OCI-M1 (cell line): ENCODE results near the gene DPEP2NB.
"Not testable (repeated sequence)": the region's sequence is repeated elsewhere in the genome, so short reads cannot be mapped to it uniquely, and the experiment has no call there.

Source experiments
- DNase-seq: peaks from one replicate; lab custom pipeline; 2025; lab: John Stamatoyannopoulos, UW

The DPEP2NB gene, protein sequence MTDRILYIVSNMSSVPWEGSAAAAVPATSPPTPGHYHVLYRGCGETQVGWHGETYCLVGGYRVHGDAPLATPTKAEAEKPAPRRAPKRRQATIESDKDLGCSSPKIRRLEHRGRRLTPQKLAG

GRCh38 chr16:68015681-68016080, at the start of gene DPEP2NB:
Gene DPEP2NB (minus strand): TSS chr16:68015911. CDS start chr16:68015770, 141 bp downstream.
- no peak for DNase-seq

GRCh38 chr16:68064791-68065365, 49.2 kb upstream of the DPEP2NB start:
- DNase-seq = peak; percentile 92

- no peak for DNase-seq
These were observed 47.2 kb upstream of the DPEP2NB start for GRCh38 chr16:68062910-68063393.

- DNase-seq = no peak
These were observed 45.7 kb upstream of the DPEP2NB start for GRCh38 chr16:68061396-68061795.

GRCh38 chr16:68059804-68060203, 44.1 kb upstream of the DPEP2NB start:
- no peak for DNase-seq

- DNase-seq = no peak
These were observed 39.7 kb upstream of the DPEP2NB start for GRCh38 chr16:68055395-68055794.

DNA sequence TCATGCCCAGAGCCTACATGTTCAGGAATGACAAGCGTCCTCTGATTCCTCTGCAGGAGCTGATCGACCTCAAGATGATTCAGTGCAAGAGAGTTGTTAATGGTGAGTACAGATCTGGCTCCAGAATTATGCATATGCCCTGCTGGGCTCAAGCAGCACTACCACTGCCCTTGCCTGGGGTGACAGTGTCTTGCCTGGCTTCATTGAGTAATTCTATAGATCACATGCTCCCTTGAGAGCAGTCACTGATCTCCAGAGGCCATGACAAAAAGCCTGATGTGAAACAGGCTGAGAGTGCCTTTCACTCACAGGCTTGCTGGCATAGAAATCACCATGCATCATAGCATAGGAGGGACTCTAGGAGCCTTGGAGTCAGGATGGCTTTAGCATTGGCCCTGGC, 33.7 kb upstream of the DPEP2NB start:
- DNase-seq = no peak

- DNase-seq = no peak
These were observed 32.3 kb upstream of the DPEP2NB start for GRCh38 chr16:68047987-68048386.

- no peak for DNase-seq
These were observed 30.4 kb upstream of the DPEP2NB start for GRCh38 chr16:68046106-68046505.

DNA sequence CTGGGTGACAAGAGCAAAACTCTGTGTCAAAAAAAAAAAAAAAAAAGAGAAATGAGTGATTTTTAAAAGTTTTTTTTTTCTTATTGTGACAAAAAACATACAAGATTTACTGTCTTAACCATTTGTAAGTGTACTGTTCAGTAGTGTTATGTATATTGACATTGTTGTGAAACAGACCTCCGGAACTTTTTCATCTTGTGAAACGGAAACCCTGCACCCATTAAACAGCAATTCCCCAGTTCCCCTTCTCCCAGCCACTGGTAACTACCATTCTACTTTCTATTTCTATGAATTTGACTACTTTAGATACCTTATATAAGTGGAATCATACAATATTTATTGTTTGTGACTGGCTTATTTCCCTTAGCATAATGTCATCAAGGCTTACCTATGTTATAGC, 26.1 kb upstream of the DPEP2NB start:
- DNase-seq = no peak

DNA sequence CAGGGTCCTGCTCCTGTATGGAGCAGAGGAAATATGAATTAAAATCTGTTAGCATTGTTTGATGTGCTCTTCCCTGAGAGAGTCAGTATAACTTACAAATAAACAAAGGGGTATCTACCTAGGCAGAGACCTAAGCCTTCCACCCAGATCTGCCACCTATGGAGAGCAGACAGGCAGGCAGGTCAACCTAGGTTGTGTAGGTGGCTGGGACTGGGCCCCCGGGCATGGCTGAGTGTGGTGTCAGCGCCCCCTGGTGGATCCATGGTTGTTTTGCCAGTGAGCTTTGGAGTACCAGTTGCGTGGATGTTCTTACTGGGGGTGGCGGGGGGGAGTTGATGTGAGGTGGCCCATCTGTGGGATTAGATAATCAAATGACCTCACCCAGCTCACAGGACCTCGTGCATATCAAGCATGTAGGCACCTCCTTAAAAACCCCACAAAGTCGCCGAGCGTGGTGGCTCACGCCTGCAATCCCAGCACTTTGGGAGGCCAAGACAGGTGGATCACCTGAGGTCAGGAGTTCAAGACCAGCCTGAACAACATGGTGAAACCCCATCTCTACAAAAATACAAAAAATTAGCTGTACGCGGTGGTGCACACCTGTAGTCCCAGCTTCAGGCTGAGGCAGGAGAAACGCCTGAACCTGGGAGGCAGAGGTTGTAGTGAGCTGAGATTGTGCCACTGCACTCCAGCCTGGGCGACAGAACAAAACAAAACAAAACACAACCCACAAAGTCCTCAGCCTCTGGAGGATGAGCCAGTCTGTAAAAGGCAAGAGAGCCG, 25.0 kb upstream of the DPEP2NB start:
- peak; percentile 84 for DNase-seq

DNA sequence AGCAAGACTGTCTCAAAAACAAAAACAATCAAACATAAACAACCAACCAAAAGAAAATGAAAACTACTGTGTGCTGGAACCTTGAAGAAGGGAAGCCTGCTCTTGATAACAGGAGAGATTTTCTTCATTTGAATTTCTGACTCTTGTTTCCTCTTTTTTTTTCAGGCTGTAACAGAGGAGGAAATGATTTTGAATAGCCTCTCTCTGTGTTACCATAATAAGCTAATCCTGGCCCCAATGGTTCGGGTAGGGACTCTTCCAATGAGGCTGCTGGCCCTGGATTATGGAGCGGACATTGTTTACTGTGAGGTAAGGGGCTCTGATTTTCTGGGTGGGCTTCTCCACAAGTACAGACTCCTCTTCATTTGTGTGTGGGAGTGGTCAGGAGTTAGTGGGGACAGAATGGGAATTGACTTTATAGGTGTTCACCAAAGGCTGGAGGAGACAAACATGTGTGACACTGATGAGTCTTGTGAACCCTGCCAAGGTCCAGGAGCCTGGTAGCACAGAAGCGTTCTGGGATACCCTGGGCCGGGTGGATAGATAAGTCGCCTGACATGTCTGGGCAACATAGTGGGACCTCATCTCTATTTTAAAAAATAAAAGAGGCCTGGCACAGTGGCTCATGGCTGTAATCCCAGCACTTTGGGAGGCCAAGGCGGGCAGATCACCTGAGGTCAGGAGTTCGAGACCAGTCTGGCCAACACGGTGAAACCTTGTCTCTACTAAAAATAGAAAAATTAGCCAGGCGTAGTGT, 22.3 kb upstream of the DPEP2NB start:
- DNase-seq = peak; percentile 23

GRCh38 chr16:68035227-68035626, 19.5 kb upstream of the DPEP2NB start:
- DNase-seq = peak; percentile 13

DNA sequence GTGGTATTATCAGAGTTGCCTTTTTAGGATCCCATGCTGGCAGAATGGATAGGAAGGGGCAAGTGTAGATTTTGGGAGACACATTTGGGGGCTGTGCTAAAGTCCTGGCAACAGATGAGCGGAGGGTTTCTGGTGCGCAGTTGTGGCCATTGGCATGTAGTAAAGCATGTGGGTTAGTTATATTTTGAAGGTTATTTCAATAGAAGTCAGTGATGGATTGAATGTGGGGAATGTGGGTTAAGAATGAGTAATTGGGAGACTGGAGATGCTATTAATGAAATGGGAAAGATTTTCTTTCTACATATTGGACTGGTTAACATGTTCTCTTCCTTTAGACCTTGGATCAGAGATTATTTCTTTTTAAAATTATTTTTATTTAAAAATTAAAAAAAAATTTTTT, 17.4 kb upstream of the DPEP2NB start:
- DNase-seq = no peak

GRCh38 chr16:68031951-68032350, 16.2 kb upstream of the DPEP2NB start:
- DNase-seq = no peak

DNA sequence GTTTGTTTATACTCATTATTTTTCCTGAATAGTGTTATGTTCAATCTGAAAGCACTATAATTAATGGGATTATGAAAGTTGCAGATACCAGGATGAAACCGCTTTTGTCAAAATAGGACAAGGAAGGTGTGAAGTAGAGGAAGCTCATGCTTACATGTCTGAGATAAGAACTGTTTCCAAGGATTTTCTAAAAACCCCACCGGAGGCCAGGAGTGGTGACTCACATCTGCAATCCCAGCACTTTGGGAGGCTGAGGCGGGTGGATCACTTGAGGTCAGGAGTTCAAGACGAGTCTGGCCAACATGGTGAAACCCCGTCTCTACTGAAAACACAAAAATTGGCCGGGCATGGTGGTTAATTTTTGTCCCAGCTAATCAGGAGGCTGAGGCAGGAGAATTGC, 14.4 kb upstream of the DPEP2NB start:
- not testable (repeated sequence) for DNase-seq

DNA sequence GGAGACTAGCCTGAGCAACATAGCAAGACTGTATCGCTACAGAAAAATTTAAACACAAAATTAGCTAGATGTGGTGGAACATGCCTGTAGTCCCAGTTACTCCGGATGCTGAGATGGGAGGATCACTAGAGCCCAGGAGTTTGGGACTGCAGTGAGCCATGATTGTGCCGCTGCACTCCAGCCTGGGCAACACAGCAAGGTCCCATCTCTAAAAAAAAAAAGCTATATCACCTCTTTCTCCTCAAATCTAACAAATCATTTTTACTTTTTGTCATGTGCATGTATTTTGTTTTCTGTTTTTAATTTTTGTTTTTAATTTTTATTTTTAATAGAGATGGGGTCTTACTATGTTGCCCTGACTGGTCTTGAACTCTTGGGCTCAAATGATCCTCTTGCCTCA, 13.3 kb upstream of the DPEP2NB start:
- DNase-seq = no peak

GRCh38 chr16:68022728-68023537, 7.2 kb upstream of the DPEP2NB start, which contains the start of the genes DDX28 and DUS2:
Gene DDX28 (minus strand): TSS chr16:68023232. CDS start chr16:68023202, 30 bp downstream.
Gene DUS2 (plus strand): TSS chr16:68023284. CDS start chr16:68038024, 14,740 bp downstream.
- peak; percentile 95 for DNase-seq

- no peak for DNase-seq
These were observed 6.6 kb upstream of the DPEP2NB start for GRCh38 chr16:68022278-68022727.

- no peak for DNase-seq
These were observed 5.8 kb upstream of the DPEP2NB start for GRCh38 chr16:68021490-68021889.

GRCh38 chr16:68019167-68019680, 3.5 kb upstream of the DPEP2NB start:
- no peak for DNase-seq
